GM12878 (cell line): ENCODE data around the gene RADX. TPM values are rescaled to one million over a fixed set of nuclear protein-coding genes. Genes with fewer than 3 reads are reported as not detected.

Source experiments
- ATAC-seq: fragments of 200-7000 bp; cut with Tn5 transposase; 3 replicates; pipeline ENCODE4 v1.9.1; 2020; ENCODE audit warnings: mild to moderate bottlenecking, moderate library complexity
- BruUV-seq: library from RNA; stranded (reverse); fragments of 400-500 nt; replicated peaks from 2 replicates; lab custom pipeline; 2021; lab: Mats Ljungman, UMichigan
- CTCF ChIA-PET: fragments of 300-600 bp; sonication (Branson Sonifier 250); formaldehyde crosslinking; extraction: SDS; loops from one replicate; lab custom pipeline; 2021; ENCODE audit warnings: inconsistent platforms; lab: Yijun Ruan, JAX
- POLR2A ChIA-PET: fragments of 350-600 bp; formaldehyde crosslinking; extraction: SDS; loops from one replicate; lab custom pipeline; 2021; ENCODE audit warnings: inconsistent platforms; lab: Charles Lee
- RAD21 ChIA-PET: fragments of 300-600 bp; sonication (Branson Sonifier 250); formaldehyde crosslinking; loops from one replicate; lab custom pipeline; 2023; ENCODE audit warnings: antibody characterized with exemption; ENCODE audit not compliant: unreplicated experiment; lab: Charles Lee
- SMC1A ChIA-PET: fragments of 300-600 bp; sonication (Branson Sonifier 250); formaldehyde crosslinking; loops from one replicate; lab custom pipeline; 2023; ENCODE audit not compliant: unreplicated experiment, uncharacterized antibody; lab: Charles Lee
- DNase-seq: peaks from one replicate; pipeline ENCODE4 v3.0.0-alpha.2; 2011; ENCODE audit warnings: low read depth, low spot score
- FAIRE-seq: peaks from 3 replicates; lab custom pipeline; 2011; peaks lifted over from hg19 to GRCh38; lab: Jason Lieb, UNC
- H2AFZ ChIP-seq: 2 replicates; pipeline ENCODE4 v1.6.0; 2011; ENCODE audit warnings: low read depth, low read length, control low read depth; ENCODE audit not compliant: control insufficient read depth
- H3K27ac ChIP-seq: 2 replicates; pipeline ENCODE4 v1.5.1; 2011; ENCODE audit warnings: control low read depth; ENCODE audit not compliant: control insufficient read depth, insufficient read depth
- H3K27me3 ChIP-seq, 2 experiments: replicated peaks in 1 of 2; 2 replicates each; pipeline versions ENCODE4 v1.6.0 to v1.6.1; 2011; ENCODE audit warnings: low read length in 1 of 2; ENCODE audit not compliant: control insufficient read depth in 2 of 2, insufficient read depth in 2 of 2
- H3K36me3 ChIP-seq, 2 experiments: 2 replicates each; pipeline ENCODE4 v1.5.1; 2011; ENCODE audit warnings: low read length in 1 of 2; ENCODE audit not compliant: control insufficient read depth in 2 of 2, insufficient read depth in 2 of 2
- H3K4me1 ChIP-seq: 2 replicates; pipeline ENCODE4 v1.6.1; 2011; ENCODE audit warnings: mild to moderate bottlenecking, low read length, moderate library complexity, mixed read lengths; ENCODE audit not compliant: control insufficient read depth, insufficient read depth
- H3K4me2 ChIP-seq: 2 replicates; pipeline ENCODE4 v1.6.0; 2011; ENCODE audit warnings: control low read depth; ENCODE audit not compliant: control insufficient read depth, insufficient read depth
- H3K4me3 ChIP-seq: fragments of 200-600 bp; sonication (generic); 2 replicates; pipeline ENCODE4 v1.5.1; 2016
- H3K79me2 ChIP-seq: 2 replicates; pipeline ENCODE4 v1.6.0; 2011; ENCODE audit warnings: low read length; ENCODE audit not compliant: control insufficient read depth, insufficient read depth
- H3K9ac ChIP-seq: 2 replicates; pipeline ENCODE4 v1.8.0; 2011; ENCODE audit warnings: low read length, control low read depth, mixed read lengths; ENCODE audit not compliant: control insufficient read depth, insufficient read depth
- H3K9me3 ChIP-seq: replicated peaks from 3 replicates; pipeline ENCODE4 v1.5.1; 2011; ENCODE audit warnings: mild to moderate bottlenecking, low read length; ENCODE audit not compliant: control insufficient read depth, insufficient read depth
- H4K20me1 ChIP-seq: 2 replicates; pipeline ENCODE4 v1.6.0; 2011; ENCODE audit not compliant: control insufficient read depth, insufficient read depth
- ASH2L ChIP-seq: fragments of 300-600, 200-600 bp; sonication (generic); IDR thresholded peaks from 2 replicates; pipeline ENCODE4 v1.6.1; 2017; ENCODE audit warnings: low read depth, mild to moderate bottlenecking, borderline replicate concordance
- CEBPZ ChIP-seq: fragments of 150-350 bp; IDR thresholded peaks from 2 replicates; pipeline ENCODE4 v1.6.1; 2016; ENCODE audit warnings: low read depth, low read length
- EZH2 ChIP-seq: IDR thresholded peaks from 2 replicates; pipeline ENCODE4 v1.6.1; 2012; ENCODE audit warnings: low read depth, mild to moderate bottlenecking, control low read depth, inconsistent platforms, low read length, borderline replicate concordance; ENCODE audit not compliant: control insufficient read depth
- IKZF2 ChIP-seq, 2 experiments: fragments of 450-650 bp; IDR thresholded peaks; 2 replicates each; pipeline ENCODE4 v1.6.1; 2017; ENCODE audit warnings: mild to moderate bottlenecking in 2 of 2, moderate library complexity in 2 of 2
- MTA3 ChIP-seq: IDR thresholded peaks from 2 replicates; pipeline ENCODE4 v1.6.1; 2012; ENCODE audit warnings: low read length, inconsistent platforms, borderline replicate concordance
- NFYA ChIP-seq: IDR thresholded peaks from 2 replicates; pipeline ENCODE4 v1.6.1; 2011; ENCODE audit warnings: low read depth, mild to moderate bottlenecking, low read length, improper control_type of control experiment, borderline replicate concordance
- NR2F1 ChIP-seq: fragments of 450-650 bp; conservative IDR thresholded peaks from 2 replicates; pipeline ENCODE4 v1.6.1; 2017; ENCODE audit warnings: mild to moderate bottlenecking
- PBX3 ChIP-seq: IDR thresholded peaks from 2 replicates; pipeline ENCODE4 v1.6.1; 2011; ENCODE audit warnings: mild to moderate bottlenecking, low read depth, low read length, moderate library complexity; ENCODE audit not compliant: insufficient replicate concordance
- POLR2AphosphoS5 ChIP-seq: IDR thresholded peaks from 2 replicates; pipeline ENCODE4 v1.6.1; 2011; ENCODE audit warnings: mild to moderate bottlenecking, low read length, inconsistent platforms
- RFX5 ChIP-seq: IDR thresholded peaks from 2 replicates; pipeline ENCODE4 v1.6.1; 2011; ENCODE audit warnings: low read depth, low read length, improper control_type of control experiment
- TARDBP ChIP-seq: IDR thresholded peaks from 2 replicates; pipeline ENCODE4 v1.6.1; 2016; ENCODE audit warnings: borderline replicate concordance
- USF1 ChIP-seq: IDR thresholded peaks from 2 replicates; pipeline ENCODE4 v1.6.1; 2011; ENCODE audit warnings: borderline replicate concordance, low read depth, mild to moderate bottlenecking, moderate library complexity, mixed read lengths, low read length; ENCODE audit not compliant: insufficient read depth; ENCODE audit errors: extremely low read length
- WRNIP1 ChIP-seq: IDR thresholded peaks from 2 replicates; pipeline ENCODE4 v1.6.1; 2011; ENCODE audit warnings: low read depth, low read length, improper control_type of control experiment, borderline replicate concordance
- ZBED1 ChIP-seq: IDR thresholded peaks from 2 replicates; pipeline ENCODE4 v1.6.1; 2016; ENCODE audit warnings: borderline replicate concordance
- ZBTB40 ChIP-seq: fragments of 450-650 bp; IDR thresholded peaks from 2 replicates; pipeline ENCODE4 v1.6.1; 2016; ENCODE audit warnings: mild to moderate bottlenecking, moderate library complexity, borderline replicate concordance
- ZSCAN29 ChIP-seq: fragments of 450-650 bp; IDR thresholded peaks from 2 replicates; pipeline ENCODE4 v1.6.1; 2017; ENCODE audit warnings: mild to moderate bottlenecking, moderate library complexity
- WGBS: methylation state at CpG from one replicate; pipeline ENCODE4 v1.1.6; 2016; ENCODE audit warnings: low lambda C conversion rate; ENCODE audit not compliant: insufficient replicate concordance, insufficient coverage; ENCODE audit errors: missing lambda C conversion rate; 5-methylcytosine and 5-hydroxymethylcytosine counted together
- in situ Hi-C: fragments of 300-500 bp; cut with MboI; formaldehyde crosslinking; loops from 9 replicates; pipeline ENCODE4 v1.14.3; 2018; ENCODE audit warnings: mixed read lengths
- intact Hi-C: fragments of 100-400 bp; cut with micrococcal nuclease; formaldehyde crosslinking; loops from one replicate; pipeline ENCODE4 v1.14.2; 2022; ENCODE audit not compliant: unreplicated experiment
- polyA plus RNA-seq, 11 experiments: library from polyadenylated mRNA; depleted of rRNA in 4 of 11; unstranded in 6 of 11; stranded (reverse) in 5 of 11; fragments of >200 nt; fragmentation: Nextera tagmentation in 4 of 11; fragmentation: Illumina TruSeq in 1 of 11; extraction: Ambion mirVana in 4 of 11; extraction: Trizol in 1 of 11; gene quantifications; 1 replicate in 1 of 11; 2 replicates in 10 of 11; pipeline versions ENCODE4 v1.2.1 to v1.2.3, GENCODE V29; 2011 to 2016; ENCODE audit warnings: inconsistent platforms in 2 of 11, missing spikeins in 2 of 11, low read depth in 1 of 11
- total RNA-seq, 4 experiments: library from RNA; depleted of rRNA in 3 of 4; stranded (reverse); fragments of >200 nt in 3 of 4; fragmentation: Illumina TruSeq in 1 of 4; extraction: Trizol in 1 of 4; gene quantifications; 2 replicates each; pipeline versions ENCODE4 v1.2.1 to v1.2.3, GENCODE V29; 2013 to 2021

RADX gene
- total and polyA plus RNA-seq, 10 of the 15 experiments (the other 5 are each of a cell fraction or from before 2014, with no cell fraction given), result 4.3 to 24.2 (median 12.4) TPM

- FAIRE-seq (no peak), ATAC-seq (no peak), DNase-seq (no peak)
- POLR2A ChIA-PET, result no interaction called here
- RAD21 ChIA-PET, result no interaction called here
- no peaks in the 10 kb centered on the region for H3K36me3 ChIP-seq
- no peak overlapping the region for H2AFZ ChIP-seq
- H3K4me2 ChIP-seq, result no peak overlapping the region
- H3K27ac ChIP-seq, result no peak overlapping the region
- H3K4me3 ChIP-seq, result no peak overlapping the region
- H3K79me2 ChIP-seq, result no peaks in the 10 kb centered on the region
- H3K9me3 ChIP-seq, result no peaks in the 10 kb centered on the region
- WGBS, result 60% methylated on average over 3 of the region's 3 CpGs
- intact Hi-C loops (no loop called here), in situ Hi-C loops (no loop called here)
- H3K27me3 ChIP-seq, result no peaks in the 10 kb centered on the region
- no peak overlapping the region for H3K9ac ChIP-seq
- SMC1A ChIA-PET, result interaction anchor here (1.4 kb wide), 1 partner anchor 27 kb away, joined by 4 read pairs; no protein-coding TSS in a partner anchor
- H3K4me1 ChIP-seq, result no peaks in the 10 kb centered on the region
- TF ChIP-seq ZBED1, result no peak
- TF ChIP-seq MTA3, result no peak
- TF ChIP-seq ZSCAN29, result no peak
- TF ChIP-seq USF1, result no peak
- no peak for TF ChIP-seq NFYA
- TF ChIP-seq EZH2, result no peak
- no peak for TF ChIP-seq IKZF2 (IDR thresholded peaks at IDR 0.05)
- no peak for TF ChIP-seq NR2F1
- TF ChIP-seq CEBPZ, result no peak
- no peak for TF ChIP-seq ASH2L
- no peak for TF ChIP-seq PBX3
- no peak for TF ChIP-seq RFX5
- no peak for TF ChIP-seq POLR2AphosphoS5
- TF ChIP-seq TARDBP, result no peak
- no peak for TF ChIP-seq ZBTB40
- no peak for TF ChIP-seq WRNIP1
- no TSS peak for BruUV-seq
- CTCF ChIA-PET, result no interaction called here
- H4K20me1 ChIP-seq, result no peaks in the 10 kb centered on the region
Measured at GRCh38 chrX:106706466-106706865, 94.7 kb downstream of the RADX start.
